SW 1271 (cell line): Measurements from ENCODE around the gene NPHP3.
"Not testable (repeated sequence)": the region's sequence is repeated elsewhere in the genome, so short reads cannot be mapped to it uniquely, and the experiment has no call there.

Source experiments
- DNase-seq, 2 experiments: peaks; one replicate each; lab custom pipeline; 2025; lab: John Stamatoyannopoulos, UW

NPHP3 gene

GRCh38 chr3:132722165-132723023 is at the start of gene NPHP3:
TSS of gene NPHP3 (minus strand) at chr3:132722409. CDS start at chr3:132722355, 54 bp downstream.
- DNase-seq, result peak; percentile 73 to 93

- no peak for DNase-seq
Measured at GRCh38 chr3:132758740-132759139, 36.5 kb upstream of the NPHP3 start.

- DNase-seq, result no peak
Measured at GRCh38 chr3:132756108-132756650, 34.0 kb upstream of the NPHP3 start.

- no peak for DNase-seq
Measured at GRCh38 chr3:132753946-132754345, 31.7 kb upstream of the NPHP3 start.

- no peak for DNase-seq
Measured at GRCh38 chr3:132749786-132750185, 27.6 kb upstream of the NPHP3 start.

DNA sequence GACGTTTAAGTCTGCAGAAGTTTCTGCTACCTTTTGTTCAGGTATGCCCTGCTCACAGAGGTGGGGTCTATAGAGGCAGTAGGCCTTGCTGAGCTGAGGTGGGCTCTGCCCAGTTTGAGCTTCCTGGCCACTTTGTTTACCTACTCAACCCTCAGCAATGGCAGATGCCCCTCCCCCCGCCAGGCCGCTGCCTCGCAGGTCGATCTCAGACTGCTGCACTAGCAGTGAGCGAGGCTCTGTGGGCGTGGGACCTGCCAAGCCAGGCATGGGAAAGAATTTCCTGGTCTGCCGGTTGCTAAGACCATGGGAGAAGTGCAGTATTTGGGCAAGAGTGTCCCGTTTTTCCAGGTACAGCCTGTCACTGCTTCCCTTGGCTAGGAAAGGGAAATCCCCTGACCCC is 24.5 kb upstream of the NPHP3 start:
- DNase-seq, result not testable (repeated sequence)

GRCh38 chr3:132738314-132738713 is 16.1 kb upstream of the NPHP3 start:
- no peak for DNase-seq

- DNase-seq, result no peak
Measured at GRCh38 chr3:132735589-132735988, 13.4 kb upstream of the NPHP3 start.

DNA sequence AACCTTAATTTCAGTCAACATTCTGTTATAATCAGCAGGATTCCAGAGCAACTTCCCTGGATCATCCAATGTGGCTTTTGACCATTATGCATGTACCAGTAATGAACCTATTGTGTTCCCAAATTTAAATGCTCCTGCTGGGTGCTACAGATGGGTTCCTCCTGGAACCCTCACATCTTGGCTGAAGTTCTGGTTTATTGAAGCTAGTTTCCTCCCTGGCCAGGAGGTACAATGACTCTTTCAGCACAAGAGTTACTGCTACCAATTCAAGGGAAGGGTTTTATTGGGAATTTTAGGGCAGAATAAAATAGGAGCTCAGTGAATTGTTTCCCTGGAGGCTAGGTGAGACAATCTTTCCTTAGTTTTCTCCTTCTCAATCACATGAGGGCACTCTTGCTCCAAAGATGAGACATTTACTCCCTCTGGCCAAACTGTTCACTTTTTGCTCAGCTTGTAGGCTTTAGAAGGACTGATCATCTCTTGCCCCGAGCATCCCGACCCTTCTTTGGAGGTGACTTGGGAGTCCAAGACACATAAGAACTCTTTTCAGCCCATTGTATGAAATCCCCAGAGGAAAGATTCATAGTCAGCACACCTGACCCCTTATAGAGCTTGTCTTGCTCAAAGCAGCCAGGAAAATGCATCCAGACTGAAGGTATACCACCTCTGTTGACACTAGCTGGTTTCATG is 8.8 kb upstream of the NPHP3 start:
- DNase-seq, result peak; percentile 16 to 54

DNA sequence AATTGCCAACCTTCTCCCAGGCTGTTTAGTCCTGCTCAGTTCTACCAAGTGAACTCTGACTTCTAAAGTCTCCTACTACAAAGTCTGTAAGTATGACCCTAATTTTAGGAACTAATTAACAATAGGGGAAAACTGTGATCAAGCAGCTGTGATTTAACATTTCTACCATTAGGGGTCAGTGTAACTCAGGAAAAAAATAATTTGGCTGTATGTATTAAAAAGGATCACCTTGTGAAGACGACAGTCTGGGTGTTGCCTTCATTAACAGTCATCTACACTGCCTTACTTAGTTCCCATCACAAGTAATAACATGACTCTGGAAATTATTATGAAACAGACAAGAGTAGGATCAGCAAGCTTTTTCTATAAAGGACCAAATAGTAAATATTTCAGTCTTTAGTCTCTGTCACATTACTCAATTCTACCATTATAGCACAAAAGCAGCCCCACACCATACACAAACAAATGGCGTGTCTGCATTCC is 4.2 kb upstream of the NPHP3 start:
- peak in 1 of 2 experiments; percentile 58 for DNase-seq

- peak in 1 of 2 experiments; percentile 87 for DNase-seq
Measured at GRCh38 chr3:132723024-132723950, 1.1 kb upstream of the NPHP3 start.

DNA sequence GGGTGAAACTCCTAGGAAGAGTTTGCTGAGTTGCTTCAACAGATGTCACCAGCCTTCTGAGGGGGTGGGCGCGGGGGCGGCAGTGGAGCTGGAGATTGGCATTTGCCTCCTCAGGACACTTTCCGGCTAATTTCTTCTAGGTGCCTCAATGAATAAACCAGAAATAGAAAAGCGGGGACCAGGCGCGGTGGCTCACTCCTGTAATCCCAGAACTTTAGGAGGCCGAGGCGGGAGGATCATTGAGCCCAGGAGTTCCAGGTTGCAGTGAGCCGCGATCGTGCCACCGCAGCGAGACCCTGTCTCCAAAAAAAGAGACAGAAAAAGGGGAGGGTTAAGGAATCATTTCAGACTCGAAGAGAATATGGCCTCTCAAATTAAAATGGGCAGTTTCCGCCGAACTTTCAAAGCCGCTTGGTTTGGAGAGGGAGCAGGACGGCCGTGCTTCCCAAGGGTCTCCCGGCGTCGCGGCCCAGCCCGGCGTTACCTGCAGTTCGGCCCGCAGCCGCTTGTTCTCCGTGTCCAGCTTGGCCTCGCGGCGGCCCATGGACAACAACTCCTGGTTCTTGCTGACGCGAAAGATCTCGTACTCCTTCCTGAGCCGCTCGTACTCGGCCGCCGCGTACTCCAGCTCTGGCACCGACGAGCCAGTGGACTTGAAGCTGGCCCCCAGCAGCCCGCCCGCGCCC is 587 bp downstream of the NPHP3 start:
- peak; percentile 40 to 60 for DNase-seq

- no peak for DNase-seq
Measured at GRCh38 chr3:132720228-132720627, 2.0 kb downstream of the NPHP3 start.

GRCh38 chr3:132716372-132716771 is 5.8 kb downstream of the NPHP3 start:
- DNase-seq, result no peak

- no peak for DNase-seq
Measured at GRCh38 chr3:132713977-132714727, 8.1 kb downstream of the NPHP3 start.

DNA sequence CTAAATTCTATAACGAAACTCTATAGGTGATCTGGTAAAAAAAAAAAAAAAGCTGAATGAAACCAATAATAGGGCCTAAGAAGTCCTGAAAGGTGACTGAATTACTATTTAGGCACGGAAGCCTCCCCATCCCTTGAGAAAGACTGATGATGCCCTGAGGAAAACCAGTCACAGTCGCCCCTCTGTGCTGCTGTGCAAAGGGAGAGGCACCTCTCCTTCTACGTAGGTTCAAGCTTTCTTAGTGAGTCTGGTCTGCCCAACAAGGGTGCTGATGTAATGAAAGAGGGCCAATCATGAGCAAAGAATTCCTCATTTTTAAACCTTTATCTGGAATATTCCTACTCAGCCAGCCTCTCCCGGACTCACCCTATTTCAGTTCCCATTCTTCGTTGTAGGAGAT is 11.9 kb downstream of the NPHP3 start:
- no peak for DNase-seq

DNA sequence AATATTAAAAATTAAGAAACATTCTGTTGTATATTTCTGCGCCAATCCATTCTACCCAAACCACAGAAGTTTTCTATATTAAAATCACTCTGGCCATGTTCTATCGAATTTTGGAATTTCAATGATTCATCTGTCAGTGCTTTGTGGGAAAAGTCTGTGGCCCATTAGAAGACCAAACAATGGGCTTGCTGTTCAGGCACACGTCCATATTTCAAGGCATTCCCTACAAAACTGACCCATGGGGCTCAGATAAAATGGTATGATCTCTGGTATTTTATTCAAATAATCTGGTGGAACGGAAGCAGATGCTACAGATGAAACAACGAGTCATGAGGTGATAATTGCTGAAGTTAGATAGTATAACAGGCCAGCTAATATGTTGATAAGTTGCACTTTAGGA is 12.4 kb downstream of the NPHP3 start:
- DNase-seq, result no peak

- no peak for DNase-seq
Measured at GRCh38 chr3:132703733-132704132, 18.5 kb downstream of the NPHP3 start.

- DNase-seq, result no peak
Measured at GRCh38 chr3:132695422-132695821, 26.8 kb downstream of the NPHP3 start.

DNA sequence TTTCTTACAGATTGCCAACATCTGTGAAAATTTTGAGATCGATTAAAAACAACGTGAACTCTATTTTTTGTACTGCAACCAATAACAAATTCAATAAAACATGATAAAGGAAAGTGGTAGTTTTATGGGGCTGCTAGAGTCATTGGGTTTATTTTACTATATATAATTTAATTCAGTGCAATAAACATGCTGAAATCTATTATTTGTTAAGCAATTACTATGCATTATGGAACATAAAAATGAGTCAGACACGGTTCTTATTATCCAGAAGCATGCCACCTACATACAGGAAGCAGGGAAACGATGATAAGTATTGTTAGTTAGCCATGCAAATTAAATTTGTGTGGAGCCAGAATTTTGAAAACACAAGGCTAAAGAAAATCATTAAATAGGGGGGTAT is 27.2 kb downstream of the NPHP3 start:
- no peak for DNase-seq
